C4-2B (cell line): ENCODE data around the gene PTPDC1.

Experiments
- H3K27ac ChIP-seq: fragments of 450-650 bp; 2 replicates; pipeline ENCODE4 v1.5.1; 2017
- CTCF ChIP-seq: fragments of 450-650 bp; conservative IDR thresholded peaks from 2 replicates; pipeline ENCODE4 v1.5.1; 2017; ENCODE audit warnings: mild to moderate bottlenecking
- ZFX ChIP-seq: fragments of 450-650 bp; IDR thresholded peaks from 2 replicates; pipeline ENCODE4 v1.6.1; 2017

PTPDC1 gene

GRCh38 chr9:94153905-94154304, 69.6 kb downstream of the PTPDC1 start:
- TF ChIP-seq ZFX (no peak), CTCF (no peak)
- H3K27ac ChIP-seq = no peak overlapping the region

- peak overlapping the region; percentile 24 for H3K27ac ChIP-seq
- TF ChIP-seq ZFX = no peak; the same call in 1 of the 2 replicates
- no peak for TF ChIP-seq CTCF
Measured at GRCh38 chr9:94156348-94157049, 72.2 kb downstream of the PTPDC1 start.

- peak overlapping the region; percentile 24 for H3K27ac ChIP-seq
Measured at GRCh38 chr9:94157050-94157801, 73.0 kb downstream of the PTPDC1 start.

More at GRCh38 chr9:94157050-94157801, 73.0 kb downstream of the PTPDC1 start:
- TF ChIP-seq CTCF = no peak
